HG03159 (cell line): Measurements from ENCODE around the gene TMEM9.

Experiments
- ATAC-seq: cut with Tn5 transposase; IDR thresholded peaks from one replicate; pipeline ENCODE4 v1.9.1; 2021; ENCODE audit warnings: mild to moderate bottlenecking, moderate library complexity; ENCODE audit not compliant: unreplicated experiment

TMEM9 gene

DNA sequence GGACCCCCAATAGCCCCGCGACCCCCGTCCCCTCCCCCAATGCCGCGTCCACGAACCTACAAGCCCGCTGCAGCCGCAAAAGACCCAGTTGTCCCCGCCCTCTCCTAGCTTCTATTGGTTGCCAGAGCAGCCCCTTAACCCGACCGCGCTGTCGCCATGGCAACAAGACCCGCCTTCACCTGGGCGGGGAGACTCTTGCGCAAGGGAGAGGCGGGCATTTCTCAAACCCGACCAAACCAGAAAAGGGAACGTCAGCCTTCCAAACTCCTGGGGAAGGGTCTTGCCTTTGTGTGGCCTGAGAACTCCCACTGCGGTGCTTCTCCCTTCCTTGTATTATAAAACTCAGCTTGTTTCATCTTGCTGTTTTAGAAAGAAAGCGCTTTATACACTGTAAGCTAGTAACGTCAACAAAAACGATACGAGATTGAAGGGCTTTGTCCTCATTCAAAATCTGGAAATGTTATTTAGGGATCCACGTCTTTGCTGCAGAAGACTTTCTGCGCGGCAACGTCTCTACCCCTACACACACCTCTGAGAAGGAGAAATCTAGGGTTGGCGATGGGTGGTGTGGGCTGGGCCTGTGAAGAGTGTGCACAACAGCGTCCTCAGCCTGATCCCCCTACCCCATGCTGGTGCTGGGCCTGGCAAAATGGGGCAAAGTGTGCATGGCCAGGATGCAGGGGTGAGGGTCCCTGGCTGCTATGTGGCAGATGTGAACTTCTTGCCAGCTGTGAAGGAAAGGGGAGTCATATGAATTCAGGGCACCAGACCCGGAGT is at the start of gene TMEM9:
Gene TMEM9 (minus strand): TSS at position 86 of the 777 bp plus-strand sequence. CDS start 551 bp downstream, outside the sequence.
- ATAC-seq: peak; percentile 97

GRCh38 chr1:201198598-201198997 is 44.3 kb upstream of the TMEM9 start:
- ATAC-seq: no peak

GRCh38 chr1:201194046-201194445 is 39.8 kb upstream of the TMEM9 start:
- no peak for ATAC-seq

GRCh38 chr1:201192261-201192788 is 38.1 kb upstream of the TMEM9 start:
- ATAC-seq: no peak

GRCh38 chr1:201191653-201192260 is 37.5 kb upstream of the TMEM9 start:
- no peak for ATAC-seq

DNA sequence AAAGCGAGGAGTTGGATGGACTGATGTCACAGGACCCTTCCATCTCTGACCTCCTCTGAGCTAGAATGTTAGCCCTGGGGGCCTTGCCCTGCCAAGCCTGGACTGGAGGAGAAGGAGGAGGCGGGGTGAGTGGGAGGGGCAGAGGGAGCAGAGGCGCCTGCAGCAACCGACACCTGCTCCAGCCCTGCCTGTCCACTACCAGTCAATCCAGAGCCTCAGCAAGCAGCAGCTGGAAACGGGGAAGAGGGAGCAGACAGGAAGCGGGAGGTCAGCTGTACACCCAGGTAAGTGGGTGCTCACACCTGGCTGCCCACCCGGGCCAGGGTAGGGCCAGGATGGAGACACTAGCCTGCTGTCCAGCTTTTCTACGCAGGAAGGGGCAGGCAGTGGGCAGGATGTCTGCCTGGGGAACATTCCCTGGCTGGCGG is 36.4 kb upstream of the TMEM9 start, which contains the start of gene IGFN1:
Gene IGFN1 (plus strand): TSS at position 201 of the 428 bp plus-strand sequence. CDS start 2,470 bp downstream, outside the sequence.
- no peak for ATAC-seq

- ATAC-seq: no peak
These were observed 35.7 kb upstream of the TMEM9 start for GRCh38 chr1:201190005-201190404.

GRCh38 chr1:201189085-201189484 is 34.8 kb upstream of the TMEM9 start:
- no peak for ATAC-seq

DNA sequence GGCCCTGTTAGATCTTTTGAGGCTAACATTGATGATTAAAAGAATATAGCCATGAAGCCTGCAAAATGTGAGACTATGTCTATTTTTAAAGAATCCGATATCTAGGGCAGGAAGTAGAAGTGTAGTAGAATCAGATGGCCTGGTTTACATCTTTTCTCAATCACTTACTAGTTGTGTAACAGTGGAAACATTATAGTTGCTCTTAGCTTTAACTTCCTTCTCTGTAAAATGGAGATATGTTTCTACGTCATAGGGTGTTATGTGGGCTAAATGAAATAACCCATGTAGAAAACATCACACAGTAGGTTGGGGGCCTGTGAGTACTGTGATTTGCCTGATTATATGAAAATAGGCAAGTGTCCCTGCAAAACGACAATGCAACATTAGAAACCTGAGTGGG is 31.9 kb upstream of the TMEM9 start:
- no peak for ATAC-seq

DNA sequence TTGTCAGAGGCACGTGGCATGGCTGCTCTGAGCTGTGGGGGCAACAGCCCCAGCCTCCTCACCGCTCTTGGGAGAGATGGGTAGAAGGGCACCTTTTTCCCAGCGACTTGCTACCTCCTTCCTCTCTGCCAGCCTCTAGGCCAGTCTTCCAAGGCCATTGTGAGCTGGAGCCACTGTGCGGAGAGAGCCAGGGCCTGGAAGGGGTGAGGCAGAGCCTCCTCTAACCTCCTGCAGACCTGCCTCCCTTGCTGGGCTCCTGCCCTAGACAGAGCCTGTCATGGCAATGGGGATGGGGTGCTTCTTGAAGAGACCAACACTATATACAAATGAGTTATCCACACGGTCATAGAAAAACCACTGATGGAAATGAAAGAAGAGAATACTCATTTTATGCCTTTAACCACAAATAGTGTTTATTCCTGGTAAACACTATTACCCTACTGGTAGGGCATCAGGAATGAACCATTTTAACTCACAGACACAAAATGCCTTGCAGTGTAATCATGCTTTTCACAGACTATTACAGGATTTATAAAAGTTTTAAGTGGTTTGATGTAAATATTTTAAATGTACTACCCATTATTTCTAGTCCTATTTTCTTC is 31.4 kb upstream of the TMEM9 start:
- ATAC-seq: no peak

DNA sequence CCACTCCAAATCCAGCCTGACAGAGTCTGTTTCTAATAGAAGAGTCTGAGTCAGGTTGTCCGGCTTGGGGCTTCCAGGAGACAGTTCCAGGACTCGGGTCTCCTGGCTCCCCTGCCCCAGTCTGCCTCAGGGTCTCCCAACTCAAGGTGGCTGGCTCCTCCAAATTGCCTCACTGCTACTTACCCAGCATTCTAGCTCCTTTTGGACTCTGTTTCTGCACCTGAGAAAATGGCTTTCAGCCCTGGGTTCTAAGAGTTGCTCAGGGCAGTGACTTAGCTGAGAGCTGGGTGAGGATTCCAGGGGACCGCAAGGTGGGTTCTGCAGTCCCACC is 30.8 kb upstream of the TMEM9 start:
- no peak for ATAC-seq

- no peak for ATAC-seq
These were observed 30.2 kb upstream of the TMEM9 start for GRCh38 chr1:201184307-201185122.

GRCh38 chr1:201183753-201184152 is 29.5 kb upstream of the TMEM9 start:
- no peak for ATAC-seq

DNA sequence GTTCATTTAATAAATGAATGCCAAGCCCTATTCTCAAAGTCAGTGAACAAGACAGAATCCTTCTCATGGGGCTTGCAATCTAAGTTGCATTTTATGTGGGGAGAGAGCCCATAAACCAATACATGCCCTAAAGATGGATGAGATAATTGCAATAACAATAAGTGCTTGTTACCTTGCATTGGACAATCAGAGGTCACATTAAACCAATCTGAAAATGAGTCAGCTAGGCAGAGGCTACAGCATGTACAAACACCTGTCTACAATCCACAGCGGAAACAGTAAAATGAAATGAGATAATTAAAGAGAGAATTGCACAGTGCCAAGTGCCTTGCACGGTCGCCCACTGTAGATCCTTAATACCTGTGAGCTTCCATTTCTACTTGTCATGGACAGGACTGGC is 28.9 kb upstream of the TMEM9 start:
- no peak for ATAC-seq

DNA sequence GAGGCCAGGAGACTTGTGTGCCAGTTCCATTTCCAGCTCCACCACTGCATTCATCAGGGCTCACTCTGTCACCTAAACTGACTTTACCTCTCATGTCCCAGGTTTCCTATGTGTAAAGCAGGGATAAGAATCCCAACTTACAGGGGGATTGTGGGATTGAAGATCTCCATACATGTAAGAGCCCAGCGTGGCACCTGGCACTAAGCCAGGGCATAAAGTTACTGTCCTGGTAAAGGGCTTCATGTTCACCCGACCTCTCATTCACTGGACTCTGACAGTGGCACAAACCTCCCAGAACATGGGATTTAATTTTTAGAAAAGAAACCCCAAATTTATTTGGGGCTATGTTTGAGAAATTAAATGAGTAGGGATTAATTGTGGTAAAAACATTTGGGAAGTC is 27.5 kb upstream of the TMEM9 start:
- no peak for ATAC-seq

GRCh38 chr1:201181323-201181722 is 27.0 kb upstream of the TMEM9 start:
- no peak for ATAC-seq

DNA sequence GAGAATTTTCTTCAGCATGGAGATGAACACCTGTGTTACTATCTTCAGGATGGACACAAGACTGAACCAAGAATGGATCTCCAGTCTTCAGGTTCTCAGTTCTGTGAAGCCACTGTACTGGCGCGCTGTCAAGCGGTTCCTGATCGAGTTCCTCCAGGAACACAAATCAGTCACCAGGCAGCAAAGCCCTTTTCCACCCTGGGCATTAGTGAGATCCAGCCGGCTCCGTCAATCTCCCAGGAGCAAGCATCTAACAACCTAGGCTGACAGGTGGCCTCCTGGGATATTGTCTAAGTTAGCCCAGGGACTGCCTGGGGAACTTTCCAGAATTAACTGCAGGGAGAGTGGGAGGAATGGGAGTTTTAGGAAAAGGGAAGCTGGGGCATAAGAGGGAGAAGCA is 26.6 kb upstream of the TMEM9 start:
- no peak for ATAC-seq

DNA sequence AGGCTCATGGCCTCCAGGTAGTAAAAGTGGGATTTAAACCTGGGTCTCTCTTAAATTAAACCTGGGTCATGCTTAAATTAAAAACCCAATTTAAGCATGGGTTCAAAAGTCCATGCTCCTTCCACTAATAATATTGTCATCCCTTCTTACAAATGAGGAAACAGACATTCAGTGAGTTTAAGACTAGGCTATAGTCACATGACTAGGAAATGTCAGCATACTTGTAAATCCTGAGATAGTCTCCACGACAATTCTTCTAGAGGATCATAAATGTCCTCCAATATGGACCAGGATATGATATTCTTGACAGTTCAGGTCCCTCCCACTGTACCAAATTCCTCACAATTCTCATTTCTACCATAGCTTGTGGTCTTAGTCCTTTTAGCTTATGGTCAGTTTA is 25.9 kb upstream of the TMEM9 start:
- no peak for ATAC-seq

DNA sequence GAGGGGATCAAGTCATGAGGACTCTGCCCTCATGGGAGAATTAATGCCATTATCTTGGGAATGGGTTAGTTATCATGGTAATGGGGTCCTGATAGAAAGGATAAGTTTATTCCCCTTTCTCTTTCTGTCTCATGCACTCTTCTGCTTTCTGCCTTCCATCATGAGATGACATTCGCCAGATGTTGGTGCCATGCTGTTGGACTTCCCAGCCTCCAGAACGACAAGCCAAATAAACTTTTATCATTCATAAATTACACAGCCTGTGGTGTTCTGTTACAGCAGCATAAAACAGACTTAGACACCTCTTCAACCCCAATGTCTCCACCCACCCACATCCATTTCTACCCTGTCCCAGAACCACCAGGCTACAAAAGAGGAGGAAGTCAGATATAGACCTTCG is 24.4 kb upstream of the TMEM9 start:
- no peak for ATAC-seq

DNA sequence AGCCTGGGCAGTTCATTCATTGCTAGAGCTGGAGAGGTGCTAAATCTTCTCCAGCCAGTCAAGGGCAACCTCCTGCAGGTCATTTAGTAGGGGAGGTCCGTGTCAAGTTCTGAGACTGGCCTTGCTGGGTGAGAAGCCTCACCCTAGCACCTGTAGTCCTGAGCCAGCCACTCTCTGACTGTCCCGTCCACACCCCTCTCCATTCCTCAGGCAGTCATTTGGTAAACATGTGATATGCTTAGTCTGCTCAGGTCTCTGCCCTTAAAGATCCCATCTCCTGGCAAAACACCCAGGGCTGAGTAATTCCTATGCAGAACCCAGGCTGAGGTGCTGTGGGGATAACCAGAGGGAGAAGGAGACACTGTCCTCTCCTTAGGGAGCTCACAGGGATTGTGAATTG is 22.7 kb upstream of the TMEM9 start:
- ATAC-seq: no peak
